ENCODE data around the gene C16orf87.
A peak's percentile ranks its signal among the peaks of the same experiment; 100 is the strongest.

C16orf87 gene

DNA sequence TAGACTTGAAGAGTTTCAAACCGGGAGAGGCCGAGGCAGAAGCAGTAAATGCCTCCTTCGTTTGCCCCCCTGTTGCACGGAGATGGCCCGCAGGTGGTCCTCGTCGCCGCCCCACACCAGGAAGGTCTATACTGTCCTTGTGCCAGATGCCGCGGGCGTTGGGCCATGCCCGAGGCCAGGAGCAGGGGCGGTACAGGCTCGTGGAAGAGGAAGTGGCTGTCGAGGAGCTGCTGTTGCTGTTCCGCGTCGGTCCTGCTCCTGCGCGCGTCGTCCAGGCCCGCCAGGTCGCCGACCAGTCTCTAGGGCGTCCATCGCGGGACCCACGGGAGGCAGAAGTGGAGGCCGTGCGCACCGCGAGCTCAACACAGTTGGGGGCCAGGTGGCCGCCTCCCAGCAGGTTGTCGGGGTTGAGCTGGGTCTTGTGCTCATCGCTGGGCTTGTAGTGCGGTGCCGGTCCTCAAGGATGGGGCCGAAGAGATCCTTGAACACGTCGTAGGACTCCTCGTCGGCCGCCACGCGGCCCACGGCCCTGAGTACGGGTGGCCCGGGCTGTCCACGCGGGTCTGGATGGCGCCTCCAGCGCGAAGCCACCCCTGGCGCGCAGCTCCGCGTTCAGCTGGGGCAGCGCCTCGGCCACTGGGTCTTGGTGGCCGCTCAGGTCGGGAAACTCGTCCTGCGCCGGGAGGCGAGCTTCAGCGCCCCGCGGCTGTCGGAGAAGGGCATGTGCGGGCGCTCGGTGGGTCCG is 13.1 kb upstream of the C16orf87 start:
- no peak for DNase-seq (ENCODE audit: low read depth in 2 of 2)

DNA sequence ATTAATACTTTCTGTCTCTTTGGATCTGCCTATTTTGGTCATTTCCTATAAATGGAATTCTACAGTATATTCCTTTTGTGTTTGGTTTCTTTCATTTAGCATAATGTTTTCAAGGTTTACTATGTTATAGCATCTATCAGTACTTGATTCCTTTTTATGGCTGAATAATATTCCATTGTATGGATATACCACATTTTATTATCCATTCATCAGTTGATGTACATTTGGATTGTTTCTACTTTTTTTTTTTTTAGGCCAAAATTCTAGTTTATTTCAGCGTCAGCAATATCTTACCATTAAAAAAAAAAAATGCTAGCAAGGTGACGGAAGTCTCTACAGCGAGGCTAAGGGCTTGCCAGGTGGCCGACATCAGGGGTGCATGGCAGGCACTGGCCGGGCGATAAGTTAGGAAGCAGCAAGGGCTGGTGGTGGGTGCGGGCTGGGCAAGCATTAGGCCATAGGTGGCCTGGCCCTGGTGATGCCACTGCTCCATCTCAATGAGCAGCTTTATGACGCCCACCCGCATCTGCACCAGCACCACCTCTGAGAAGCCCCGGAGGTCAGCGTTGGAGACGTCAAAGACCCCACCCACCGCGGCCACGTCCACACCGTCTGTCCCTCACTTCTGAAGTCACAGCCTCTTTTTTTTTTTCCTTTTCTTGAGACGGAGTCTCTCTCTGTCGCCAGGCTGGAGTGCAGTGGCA is 11.4 kb upstream of the C16orf87 start:
- DNase-seq (ENCODE audit: low read depth in 2 of 2): no peak

DNA sequence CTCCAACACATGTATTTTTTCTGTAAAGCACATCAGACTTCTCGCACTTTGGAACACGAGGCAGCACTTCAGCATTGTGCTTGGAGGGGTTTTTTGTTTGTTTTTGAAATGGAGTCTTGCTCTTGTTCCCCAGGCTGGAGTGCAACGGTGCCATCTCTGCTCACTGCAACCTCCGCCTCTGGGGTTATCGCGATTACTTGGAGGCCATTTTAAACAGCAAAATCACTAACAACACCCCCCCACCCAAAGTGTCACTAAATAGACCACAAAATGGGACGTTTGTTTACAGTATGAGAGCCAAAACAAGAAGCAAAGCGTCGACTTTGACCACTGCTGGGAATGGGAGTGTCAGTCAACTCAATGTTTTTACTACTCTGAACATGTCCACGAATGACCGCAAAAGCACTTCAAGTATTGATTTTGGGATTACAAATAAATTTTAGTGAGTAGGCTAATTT is 9.0 kb upstream of the C16orf87 start:
- DNase-seq (ENCODE audit: low read depth in 2 of 2): no peak

DNA sequence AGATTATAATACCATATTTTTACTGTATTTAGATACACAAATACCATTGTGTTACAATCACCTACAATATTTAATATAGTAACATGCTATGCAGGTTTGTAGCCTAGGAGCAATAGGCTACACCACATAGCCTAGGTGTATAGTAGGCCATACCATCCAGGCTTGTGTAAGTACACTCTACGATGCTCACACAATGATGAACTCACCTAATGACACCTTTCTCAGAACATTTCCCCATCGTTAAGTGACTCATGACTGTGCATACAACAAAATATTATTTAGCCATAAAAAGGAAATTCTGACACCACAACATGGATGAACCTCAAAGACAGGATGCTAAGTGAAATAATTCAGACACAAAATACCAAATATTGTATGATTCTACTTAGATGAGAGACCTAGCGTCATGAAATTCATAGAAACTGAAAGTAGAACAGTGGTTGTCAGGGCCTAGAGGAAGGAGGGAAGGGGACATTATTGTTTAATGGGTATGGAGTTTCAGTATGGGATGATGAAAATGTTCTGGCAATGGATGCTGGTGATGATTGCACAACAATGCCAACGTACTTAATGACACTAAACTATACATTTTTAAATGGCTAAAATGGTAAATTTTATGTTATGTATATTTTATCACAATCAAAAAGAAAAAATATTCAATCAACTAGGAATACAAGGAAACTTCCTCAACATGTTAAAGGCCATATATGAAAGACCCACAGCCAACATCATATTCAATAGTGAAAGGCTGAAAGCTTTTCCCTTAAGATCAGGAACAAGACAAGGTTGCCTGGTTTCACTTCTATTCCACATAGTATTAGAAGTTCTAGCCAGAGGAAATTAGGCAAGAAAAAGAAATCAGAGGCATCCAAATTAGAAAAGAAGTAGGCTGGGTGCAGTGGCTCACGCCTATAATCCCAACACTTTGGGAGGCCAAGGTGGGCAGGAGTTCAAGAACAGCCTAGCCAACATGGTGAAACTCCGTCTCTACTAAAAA is 5.9 kb upstream of the C16orf87 start:
- DNase-seq (ENCODE audit: low read depth in 2 of 2): no peak

DNA sequence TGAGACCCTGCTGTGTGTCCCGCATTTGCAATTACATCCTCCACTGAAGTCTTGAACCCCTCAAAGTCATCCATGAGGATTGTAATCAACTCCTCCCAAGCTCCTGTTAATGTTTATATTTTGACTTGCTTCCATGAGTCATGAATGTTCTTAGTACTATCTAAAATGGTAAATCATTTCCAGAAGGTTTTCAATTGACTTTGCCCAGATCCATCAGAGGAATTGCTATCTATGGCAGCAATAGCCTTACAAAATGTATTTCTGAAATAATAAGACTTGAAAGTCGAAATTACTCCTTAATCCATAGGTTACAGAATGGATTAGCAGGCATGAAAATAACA is 2.5 kb upstream of the C16orf87 start:
- no peak for DNase-seq (ENCODE audit: low read depth in 2 of 2)

DNA sequence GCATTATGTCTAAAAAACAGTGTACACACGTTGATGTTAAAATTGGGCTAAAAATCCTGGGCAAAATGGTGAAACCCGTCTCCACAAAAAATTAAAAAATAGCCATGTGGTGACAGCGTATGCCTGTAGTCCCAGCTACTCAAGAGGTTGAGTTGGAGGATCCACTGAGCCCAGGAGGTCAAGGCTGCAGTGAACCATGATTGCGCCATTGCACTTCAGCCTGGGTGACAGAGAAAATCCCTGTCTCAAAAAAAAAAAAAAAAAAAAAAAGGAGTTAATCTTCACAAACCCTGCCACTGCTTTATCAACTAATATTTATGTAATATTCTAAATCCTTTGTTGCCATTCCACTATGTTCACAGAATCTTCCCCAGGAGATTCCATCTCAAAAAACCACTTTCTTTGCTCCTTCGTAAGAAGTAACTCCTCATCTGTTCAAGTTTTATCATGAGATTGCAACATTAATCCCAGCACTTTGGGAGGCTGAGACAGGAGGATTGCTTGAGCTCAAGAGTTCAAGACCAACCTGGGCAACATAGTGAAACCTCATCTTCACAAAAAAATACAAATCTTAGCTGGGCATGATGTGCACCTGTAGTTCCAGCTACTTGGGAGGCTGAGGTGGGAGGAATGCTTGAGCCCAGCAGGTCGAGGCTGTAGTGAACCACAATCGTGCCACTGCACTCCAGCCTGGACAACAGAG is 1.9 kb upstream of the C16orf87 start:
- DNase-seq (ENCODE audit: low read depth in 2 of 2): no peak

DNA sequence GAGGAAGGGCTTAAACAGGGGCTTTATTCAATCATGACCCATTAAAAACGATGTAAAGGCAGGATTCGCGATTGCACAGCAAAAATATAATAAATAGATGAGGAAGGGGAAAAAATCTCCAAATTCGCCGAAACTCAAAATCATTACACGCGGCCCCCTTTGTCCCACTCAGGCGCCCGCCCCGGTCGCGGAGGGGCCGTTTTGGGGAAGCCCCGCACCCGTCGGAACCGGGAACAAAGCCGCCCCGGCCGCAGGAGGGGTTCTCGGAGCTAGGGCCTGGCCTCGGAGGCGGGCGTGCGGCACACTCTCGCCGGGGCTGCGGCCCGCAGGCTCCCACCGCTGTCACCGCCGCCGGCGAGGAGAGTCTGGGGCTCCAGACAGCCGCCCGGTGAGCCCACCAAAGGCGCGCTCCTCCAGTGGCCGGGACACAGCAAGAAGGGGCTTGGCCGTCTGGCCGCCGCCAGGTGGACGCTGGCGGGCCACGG is 521 bp downstream of the C16orf87 start:
- peak in 1 of 2 donors; percentile 11 for DNase-seq (ENCODE audit: low read depth in 2 of 2)

DNA sequence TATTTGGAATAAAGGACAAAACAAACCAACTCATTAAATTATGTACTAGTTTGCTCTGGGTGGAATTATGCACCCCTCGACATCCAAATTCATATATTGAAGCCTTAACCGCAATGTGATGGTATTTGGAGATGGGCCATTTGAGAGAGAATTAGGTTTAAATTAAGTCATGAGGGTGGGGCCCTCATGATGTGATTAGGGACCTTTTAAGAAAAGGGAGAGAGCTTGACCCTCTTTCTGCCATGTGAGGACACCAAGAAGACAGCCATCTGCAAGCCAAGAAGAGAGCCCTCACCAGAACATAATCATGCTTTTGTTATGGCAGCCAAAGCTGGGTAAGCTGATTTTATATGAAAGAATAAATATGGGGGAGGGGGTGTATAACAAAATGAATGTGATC is 2.0 kb downstream of the C16orf87 start:
- DNase-seq (ENCODE audit: low read depth in 2 of 2): no peak

DNA sequence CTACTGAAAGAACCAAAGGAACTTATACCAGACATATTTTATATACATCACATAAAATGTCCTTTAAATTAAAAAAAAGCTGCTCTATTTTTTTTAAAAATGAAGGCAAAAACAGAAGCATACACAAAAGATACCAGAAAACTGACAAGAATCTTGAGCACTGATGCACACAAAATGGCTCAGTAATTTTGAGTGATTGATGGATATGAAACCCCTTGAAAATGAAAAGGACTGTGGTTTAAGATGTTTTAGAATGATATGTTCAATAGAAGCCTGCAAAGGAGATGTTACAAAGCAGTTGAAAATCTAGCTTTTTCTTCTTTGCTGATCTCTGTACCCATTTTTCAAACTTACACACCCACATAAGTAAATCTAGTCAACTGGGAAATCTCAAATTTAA is 2.7 kb downstream of the C16orf87 start:
- DNase-seq (ENCODE audit: low read depth in 2 of 2): no peak

DNA sequence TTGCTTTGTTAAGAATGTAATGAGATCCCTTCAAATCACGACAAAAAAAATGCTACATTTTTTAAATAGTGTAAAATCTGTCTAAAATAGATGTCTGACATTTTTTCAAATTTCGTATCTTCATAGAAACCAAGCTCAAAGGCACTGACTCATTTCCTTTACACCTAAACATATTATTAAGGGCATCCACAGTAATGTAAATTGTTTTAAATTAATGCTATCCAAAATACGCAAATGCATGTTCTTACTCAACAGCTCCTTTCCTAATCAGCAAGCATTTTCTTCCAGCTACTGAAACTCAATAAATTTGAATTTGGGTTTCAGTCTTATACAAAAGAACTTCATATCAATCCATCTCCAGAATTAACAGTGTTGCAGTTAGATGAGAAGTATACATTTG is 4.3 kb downstream of the C16orf87 start:
- DNase-seq (ENCODE audit: low read depth in 2 of 2): no peak

DNA sequence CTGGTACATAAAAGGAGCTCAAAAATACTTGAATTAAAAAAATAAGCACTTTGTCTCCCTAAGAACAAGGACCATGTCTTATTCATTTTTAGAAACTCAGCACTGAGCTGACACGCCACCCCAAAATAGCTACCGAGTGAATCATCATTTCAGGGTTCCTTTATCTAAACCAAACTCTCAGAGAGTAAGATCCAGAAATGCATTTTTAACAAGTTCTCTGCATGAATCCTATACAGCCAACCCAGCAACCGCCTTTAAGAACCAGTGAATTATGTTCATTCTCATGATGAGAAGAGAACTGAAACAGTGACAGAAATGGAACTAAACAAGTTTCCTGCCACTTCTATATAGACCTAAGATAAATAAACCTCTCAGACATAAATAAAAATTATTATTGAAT is 8.7 kb downstream of the C16orf87 start:
- no peak for DNase-seq (ENCODE audit: low read depth in 2 of 2)

DNA sequence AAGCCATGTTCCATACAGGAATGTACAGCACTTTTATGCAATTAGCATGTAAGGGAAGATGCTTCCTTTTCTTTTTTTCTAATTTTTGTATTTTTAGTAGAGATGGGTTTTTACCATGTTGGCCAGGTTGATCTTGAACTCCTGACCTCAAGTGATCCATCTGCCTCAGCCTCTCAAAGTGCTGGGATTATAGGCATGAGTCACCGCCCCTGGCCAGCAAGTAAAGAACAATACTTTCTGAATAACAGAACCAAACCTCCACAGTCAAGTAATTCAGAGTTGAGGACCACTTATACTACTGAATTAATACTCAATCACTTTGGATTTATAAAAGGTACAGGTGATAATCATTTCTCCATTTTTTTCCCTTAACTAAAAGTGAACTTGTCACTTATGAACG is 13.0 kb downstream of the C16orf87 start:
- no peak for DNase-seq (ENCODE audit: low read depth in 2 of 2)

DNA sequence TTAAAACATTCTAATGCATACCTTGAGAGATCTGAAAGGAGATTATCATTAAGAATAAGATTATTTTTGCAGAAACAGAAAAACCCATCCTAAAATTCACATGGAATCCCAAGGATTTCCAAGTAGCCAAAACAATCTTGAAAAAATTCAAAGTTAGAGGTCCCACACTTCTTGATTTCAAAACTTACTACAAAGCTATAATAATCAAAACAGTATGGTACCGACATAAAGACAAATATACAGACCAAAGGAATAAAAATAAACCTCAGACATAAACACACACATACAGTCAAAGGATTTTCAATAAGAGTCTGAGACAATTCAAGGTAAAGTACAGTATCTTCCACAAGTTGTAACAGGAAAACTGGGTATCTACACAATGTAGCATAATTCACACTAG is 16.2 kb downstream of the C16orf87 start:
- no peak for DNase-seq (ENCODE audit: low read depth in 2 of 2)

DNA sequence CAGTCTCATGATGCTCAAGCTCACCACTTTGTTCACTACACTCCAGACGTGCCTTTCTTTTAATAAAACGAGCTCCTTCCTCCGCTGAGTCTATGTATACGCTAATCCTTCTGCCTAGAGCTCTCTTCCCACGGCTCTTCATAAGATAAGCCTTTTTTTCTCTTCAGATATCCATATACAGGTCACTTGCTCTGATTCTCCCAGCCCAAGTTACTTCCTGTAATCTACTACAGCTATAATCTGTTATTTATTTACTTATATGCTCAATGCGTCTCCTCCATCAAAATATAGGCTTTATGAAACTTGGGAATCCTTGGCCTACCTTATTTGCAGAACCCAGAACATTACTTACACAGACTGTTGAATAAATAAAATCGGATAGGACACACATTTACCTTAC is 17.4 kb downstream of the C16orf87 start:
- no peak for DNase-seq (ENCODE audit: low read depth in 2 of 2)

DNA sequence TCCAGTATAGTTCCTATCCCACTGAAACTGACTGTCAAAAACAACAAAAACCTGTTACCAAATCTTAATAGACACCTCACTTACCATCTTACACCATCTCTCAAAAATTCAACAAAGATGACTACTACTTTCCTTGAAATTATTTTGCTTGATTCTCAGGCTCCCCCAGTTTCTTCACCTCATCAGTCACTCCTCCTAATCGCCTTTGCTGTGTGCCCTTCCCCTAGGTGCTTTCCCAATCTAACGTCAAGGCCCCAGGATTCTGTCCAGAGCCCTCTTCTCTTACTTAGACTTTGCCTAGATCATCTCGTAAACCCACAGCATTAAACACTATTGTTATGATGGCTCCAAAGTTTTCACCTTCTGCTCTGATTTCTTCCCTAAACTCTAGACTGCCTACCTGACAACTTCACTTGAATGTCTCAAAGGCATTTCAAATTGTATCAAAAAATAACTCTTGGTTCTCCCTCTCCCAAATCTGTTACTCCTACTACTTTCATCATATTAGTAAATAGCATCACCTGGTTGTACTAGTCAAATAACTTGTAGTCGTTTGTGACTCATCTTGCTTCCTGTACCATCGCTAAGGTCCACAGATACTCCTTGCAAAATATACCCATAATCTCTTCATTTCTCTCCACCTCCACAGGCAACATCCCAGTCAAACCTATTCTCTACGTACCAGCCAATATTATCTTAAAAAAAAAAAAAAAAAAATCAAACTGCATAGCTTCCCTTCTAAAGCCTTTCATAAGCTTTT is 18.0 kb downstream of the C16orf87 start:
- no peak for DNase-seq (ENCODE audit: low read depth in 2 of 2)

DNA sequence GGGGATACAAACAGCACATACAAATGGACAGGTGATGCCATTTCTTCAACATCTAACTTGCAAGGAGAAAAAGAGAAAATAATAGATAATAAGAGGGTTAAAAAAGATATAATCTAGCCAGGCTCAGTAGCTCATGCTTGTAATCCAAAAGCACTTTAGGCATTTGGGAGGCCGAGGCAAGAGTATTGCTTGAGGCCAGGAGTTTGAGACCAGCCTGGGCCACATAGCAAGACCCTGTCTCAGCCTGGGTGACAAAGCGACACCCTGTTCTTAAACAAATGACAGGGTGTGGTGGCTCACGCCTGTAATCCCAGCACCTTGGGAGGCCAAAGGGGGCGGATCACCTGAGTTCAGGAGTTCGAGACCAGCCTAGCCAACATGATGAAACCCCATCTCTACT is 19.3 kb downstream of the C16orf87 start:
- DNase-seq (ENCODE audit: low read depth in 2 of 2): no peak

DNA sequence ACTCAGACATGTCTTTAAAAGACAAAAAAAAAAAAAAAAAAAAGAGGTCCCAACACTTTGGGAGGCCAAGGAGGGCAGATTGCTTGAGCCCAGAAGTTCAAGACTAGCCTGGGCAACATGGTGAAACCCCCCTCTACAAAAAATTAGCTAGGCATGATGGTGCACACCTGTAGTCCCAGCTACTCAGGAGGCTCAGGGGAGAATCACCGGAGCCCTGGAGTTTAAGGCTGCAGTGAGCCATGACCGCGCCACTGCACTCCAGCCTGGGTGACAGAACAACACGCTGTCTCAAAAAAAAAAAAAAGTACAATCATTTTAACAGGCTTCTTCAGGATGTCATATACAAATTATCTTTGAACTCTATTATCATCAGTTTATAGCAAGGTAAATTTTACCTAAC is 22.0 kb downstream of the C16orf87 start:
- no peak for DNase-seq (ENCODE audit: low read depth in 2 of 2)

DNA sequence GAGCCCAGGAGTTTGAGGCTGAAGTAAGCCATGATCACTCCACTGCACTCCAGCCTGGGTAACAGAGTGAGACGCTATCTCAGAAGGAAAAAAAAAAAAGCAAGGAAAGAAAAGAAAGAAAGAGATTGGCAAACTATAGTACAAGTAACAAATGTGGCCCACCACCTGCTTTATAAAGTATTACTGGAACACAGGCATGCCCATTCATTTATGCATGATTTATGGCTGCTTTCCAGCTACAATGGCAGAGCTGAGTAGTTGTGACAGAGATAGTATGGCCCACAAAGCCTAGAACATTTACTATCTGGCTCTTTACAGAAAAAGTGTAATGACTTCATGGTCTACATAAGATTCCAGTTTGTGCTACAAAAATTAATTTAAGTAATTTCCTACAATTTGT is 23.6 kb downstream of the C16orf87 start:
- no peak for DNase-seq (ENCODE audit: low read depth in 2 of 2)

DNA sequence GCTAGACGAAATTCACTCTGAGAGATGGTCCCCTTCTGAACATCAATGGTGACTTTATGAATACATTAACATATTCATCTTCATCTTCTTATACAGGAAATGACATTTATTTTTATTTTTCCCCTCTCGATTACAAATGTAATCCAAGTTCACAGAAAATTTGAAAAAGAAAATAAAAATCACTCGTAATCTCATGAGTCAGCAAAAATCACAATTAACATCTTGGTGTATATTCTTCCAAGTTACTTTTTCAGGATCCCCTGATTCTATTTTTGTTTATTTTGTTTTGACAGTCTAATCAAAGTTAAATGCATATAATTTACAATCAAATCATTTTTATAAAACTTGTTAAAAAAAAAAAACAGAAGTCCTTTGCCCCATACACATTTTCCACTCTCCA is 27.6 kb downstream of the C16orf87 start:
- no peak for DNase-seq (ENCODE audit: low read depth in 2 of 2)

DNA sequence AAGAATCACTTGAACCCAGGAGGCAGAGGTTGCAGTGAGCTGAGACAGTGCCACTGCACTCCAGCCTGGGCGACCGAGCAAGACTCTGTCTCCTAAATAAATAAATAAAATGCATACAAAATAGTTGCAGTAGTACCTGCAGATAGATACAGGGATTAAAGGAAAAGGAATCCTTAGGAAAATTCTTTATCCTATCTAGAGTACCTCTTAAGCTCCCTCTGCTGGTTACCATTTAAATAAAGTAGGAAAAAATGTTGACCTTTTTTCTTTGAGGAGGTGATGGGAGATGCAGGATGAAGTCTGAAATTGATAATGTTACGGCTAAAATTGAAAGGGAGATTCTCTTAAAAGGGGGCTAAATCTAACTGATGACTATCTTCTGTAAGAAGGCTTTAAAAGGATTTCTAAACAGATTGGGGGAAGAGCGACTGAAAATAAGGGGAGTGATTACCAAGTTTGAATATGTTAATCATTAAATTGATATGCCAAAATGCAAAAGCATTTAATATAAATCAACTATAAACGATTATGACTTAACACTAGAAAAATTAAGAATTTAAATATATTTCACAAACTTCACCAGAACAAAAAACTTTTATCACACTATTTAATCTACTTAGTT is 29.4 kb downstream of the C16orf87 start:
- DNase-seq (ENCODE audit: low read depth in 2 of 2): no peak
